Fibroblast of mammary gland (primary cell): ENCODE measurements around the gene LHX1.

Experiments
- DNase-seq: peaks from one replicate; pipeline ENCODE4 v3.0.0-alpha.2; 2010; ENCODE audit warnings: low read depth
- H3K4me3 ChIP-seq: 2 replicates; pipeline ENCODE4 v1.5.1; 2011; ENCODE audit warnings: low read depth, mild to moderate bottlenecking, low read length, moderate library complexity; ENCODE audit not compliant: control insufficient read depth
- CTCF ChIP-seq: conservative IDR thresholded peaks from 2 replicates; pipeline ENCODE4 v1.5.1; 2011; ENCODE audit warnings: low read depth, low read length, inconsistent platforms; ENCODE audit not compliant: control insufficient read depth, insufficient read depth

Gene LHX1

GRCh38 chr17:36932694-36933511 lies 4.4 kb upstream of the LHX1 start:
- no peak for DNase-seq

GRCh38 chr17:36933512-36934143 lies 3.6 kb upstream of the LHX1 start:
- DNase-seq, result no peak
- TF ChIP-seq CTCF, result no peak
- no peak overlapping the region for H3K4me3 ChIP-seq

More at GRCh38 chr17:36932694-36933511, 4.4 kb upstream of the LHX1 start:
- no peak for TF ChIP-seq CTCF
- no peak overlapping the region for H3K4me3 ChIP-seq

GRCh38 chr17:36934144-36934691 lies 3.1 kb upstream of the LHX1 start:
- no peak overlapping the region for H3K4me3 ChIP-seq
- no peak for DNase-seq
- TF ChIP-seq CTCF, result no peak

GRCh38 chr17:36934692-36935630 lies 2.3 kb upstream of the LHX1 start:
- TF ChIP-seq CTCF, result no peak
- no peak overlapping the region for H3K4me3 ChIP-seq
- DNase-seq, result no peak

GRCh38 chr17:36935671-36936454 lies 1.4 kb upstream of the LHX1 start:
- DNase-seq, result no peak
- TF ChIP-seq CTCF, result no peak
- H3K4me3 ChIP-seq, result no peak overlapping the region
